ENCODE measurements around the gene ATCAY.

Gene ATCAY

GRCh38 chr19:3970808-3971598 lies 90.5 kb downstream of the ATCAY start, which contains the start of gene DAPK3:
Gene DAPK3, minus strand, starts transcription at chr19:3971099. Its CDS starts 1,364 bp downstream, at chr19:3969735.
- DNase-seq, result peak; percentile 92 to 93

- no peak for DNase-seq
Measured at GRCh38 chr19:3975144-3975543, 94.7 kb downstream of the ATCAY start.

- peak in 1 of 2 donors; percentile 34 for DNase-seq
Measured at GRCh38 chr19:3975637-3976087, 95.2 kb downstream of the ATCAY start.

- peak in 1 of 2 donors; percentile 24 for DNase-seq
Measured at GRCh38 chr19:3976495-3977241, 96.2 kb downstream of the ATCAY start.

Measured in CD4-positive, alpha-beta T cell treated with Interleukin-4 for 1 hour (primary cell).